Testis (tissue), 3 donors: ENCODE measurements around the gene HAPLN2. TPM values are rescaled to one million over a fixed set of nuclear protein-coding genes. Genes with fewer than 3 reads are reported as not detected.

Source experiments
- DNase-seq: peaks from one replicate; pipeline ENCODE4 v3.0.0-alpha.2; 2019
- H3K27ac ChIP-seq, 2 donors: fragments of 200-600 bp; sonication (generic); one replicate each; pipeline ENCODE4 v1.5.1; 2019
- H3K27me3 ChIP-seq: fragments of 200-600 bp; sonication (generic); one replicate; pipeline ENCODE4 v1.5.1; 2019
- H3K36me3 ChIP-seq: fragments of 200-600 bp; sonication (generic); one replicate; pipeline ENCODE4 v1.5.1; 2017; ENCODE audit warnings: low read depth; ENCODE audit errors: missing control alignments
- H3K4me1 ChIP-seq: fragments of 200-600 bp; sonication (generic); one replicate; pipeline ENCODE4 v1.5.1; 2019
- H3K4me3 ChIP-seq, 2 donors: fragments of 200-600 bp; sonication (generic); one replicate each; pipeline ENCODE4 v1.5.1; 2017 to 2019
- H3K9me3 ChIP-seq: fragments of 200-600 bp; sonication (generic); one replicate; pipeline ENCODE4 v1.5.1; 2017
- POLR2A ChIP-seq: fragments of 450-650 bp; IDR thresholded peaks from one replicate; pipeline ENCODE4 v1.6.1; 2017; ENCODE audit warnings: antibody characterized with exemption, mild to moderate bottlenecking, moderate library complexity
- WGBS, 2 donors: methylation state at CpG; one replicate each; pipeline ENCODE4 v1.1.5; 2018; 5-methylcytosine and 5-hydroxymethylcytosine counted together
- intact Hi-C: fragments of 100-400 bp; cut with DNase I; formaldehyde crosslinking; loops from one replicate; pipeline ENCODE4 v1.15.1; 2023; ENCODE audit warnings: low total_unique reads
- polyA plus RNA-seq: library from polyadenylated mRNA; stranded (reverse); fragments of 350-450 nt; fragmentation: Illumina TruSeq; extraction: RNeasy Lipid Tissue Mini Kit (QIAGEN cat#74804); gene quantifications from one replicate; pipeline ENCODE4 v1.2.3, GENCODE V29; 2014; ENCODE audit warnings: low read depth, low replicate concordance; ENCODE audit not compliant: insufficient read depth
- total RNA-seq, 2 donors: library from RNA; depleted of rRNA; stranded (reverse); fragments of >200 nt; gene quantifications; one replicate each; pipeline ENCODE4 v1.2.3, GENCODE V29; 2016
- TF ChIP-seq, protein P1 (sequence below), 3 experiments: fragments of 450-650 bp in 2 of 3; fragments of 200-600 bp in 1 of 3; sonication (generic) in 1 of 3; IDR thresholded peaks; one replicate each; pipeline ENCODE4 v1.5.1; 2016 to 2019; ENCODE audit warnings: antibody characterized with exemption in 3 of 3, mild to moderate bottlenecking in 2 of 3, moderate library complexity in 1 of 3

Gene HAPLN2
- total and polyA plus RNA-seq, 3 donors from 2014 or later, result 1.5 to 6.0 (median 5.5) TPM

DNA sequence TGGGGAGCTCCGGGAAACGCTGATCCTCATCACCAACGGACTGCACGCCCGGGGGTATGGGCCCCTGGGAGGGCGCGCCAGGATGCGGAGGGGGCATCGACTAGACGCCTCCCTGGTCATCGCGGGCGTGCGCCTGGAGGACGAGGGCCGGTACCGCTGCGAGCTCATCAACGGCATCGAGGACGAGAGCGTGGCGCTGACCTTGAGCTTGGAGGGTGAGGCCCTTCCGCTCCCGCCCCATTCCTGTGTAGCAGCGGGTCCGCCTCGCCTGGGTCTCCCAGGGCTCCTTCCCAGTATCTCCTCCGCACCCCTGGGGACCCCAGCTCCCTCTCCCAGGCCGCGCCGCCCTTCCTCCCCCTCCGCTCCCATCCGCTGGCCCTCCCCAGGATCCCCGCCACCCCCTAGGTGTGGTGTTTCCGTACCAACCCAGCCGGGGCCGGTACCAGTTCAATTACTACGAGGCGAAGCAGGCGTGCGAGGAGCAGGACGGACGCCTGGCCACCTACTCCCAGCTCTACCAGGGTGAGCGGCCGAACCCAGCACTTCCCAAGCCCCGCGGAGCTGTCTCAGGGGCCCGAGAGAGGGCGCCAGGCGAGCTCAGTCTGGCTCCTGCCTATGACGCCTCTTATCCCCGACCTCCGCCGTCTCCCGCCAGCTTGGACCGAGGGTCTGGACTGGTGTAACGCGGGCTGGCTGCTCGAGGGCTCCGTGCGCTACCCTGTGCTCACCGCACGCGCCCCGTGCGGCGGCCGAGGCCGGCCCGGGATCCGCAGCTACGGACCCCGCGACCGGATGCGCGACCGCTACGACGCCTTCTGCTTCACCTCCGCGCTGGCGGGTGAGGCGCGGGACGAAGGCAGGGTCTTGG, 5.0 kb downstream of the HAPLN2 start:
- no peaks in the 10 kb centered on the region for H3K36me3 ChIP-seq
- intact Hi-C loops, result no loop called here
- H3K9me3 ChIP-seq, result no peaks in the 10 kb centered on the region
- H3K27ac ChIP-seq, result peak overlapping the region in 1 of 2 donors; percentile 41
- H3K4me3 ChIP-seq, result peak overlapping the region; percentile 47 to 62
- WGBS, 2 donors, result 0 to 1% methylated on average over 30 to 51 of the region's 87 CpGs
- peaks cover 18% of the 10 kb centered on the region for H3K4me1 ChIP-seq
- TF ChIP-seq, protein P1, sequence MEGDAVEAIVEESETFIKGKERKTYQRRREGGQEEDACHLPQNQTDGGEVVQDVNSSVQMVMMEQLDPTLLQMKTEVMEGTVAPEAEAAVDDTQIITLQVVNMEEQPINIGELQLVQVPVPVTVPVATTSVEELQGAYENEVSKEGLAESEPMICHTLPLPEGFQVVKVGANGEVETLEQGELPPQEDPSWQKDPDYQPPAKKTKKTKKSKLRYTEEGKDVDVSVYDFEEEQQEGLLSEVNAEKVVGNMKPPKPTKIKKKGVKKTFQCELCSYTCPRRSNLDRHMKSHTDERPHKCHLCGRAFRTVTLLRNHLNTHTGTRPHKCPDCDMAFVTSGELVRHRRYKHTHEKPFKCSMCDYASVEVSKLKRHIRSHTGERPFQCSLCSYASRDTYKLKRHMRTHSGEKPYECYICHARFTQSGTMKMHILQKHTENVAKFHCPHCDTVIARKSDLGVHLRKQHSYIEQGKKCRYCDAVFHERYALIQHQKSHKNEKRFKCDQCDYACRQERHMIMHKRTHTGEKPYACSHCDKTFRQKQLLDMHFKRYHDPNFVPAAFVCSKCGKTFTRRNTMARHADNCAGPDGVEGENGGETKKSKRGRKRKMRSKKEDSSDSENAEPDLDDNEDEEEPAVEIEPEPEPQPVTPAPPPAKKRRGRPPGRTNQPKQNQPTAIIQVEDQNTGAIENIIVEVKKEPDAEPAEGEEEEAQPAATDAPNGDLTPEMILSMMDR (IDR thresholded peaks at IDR 0.05), result peak in 1 of 3 experiments; percentile 33
- TF ChIP-seq POLR2A, result no peak
- no peaks in the 10 kb centered on the region for H3K27me3 ChIP-seq
- DNase-seq, result peak; percentile 73

DNA sequence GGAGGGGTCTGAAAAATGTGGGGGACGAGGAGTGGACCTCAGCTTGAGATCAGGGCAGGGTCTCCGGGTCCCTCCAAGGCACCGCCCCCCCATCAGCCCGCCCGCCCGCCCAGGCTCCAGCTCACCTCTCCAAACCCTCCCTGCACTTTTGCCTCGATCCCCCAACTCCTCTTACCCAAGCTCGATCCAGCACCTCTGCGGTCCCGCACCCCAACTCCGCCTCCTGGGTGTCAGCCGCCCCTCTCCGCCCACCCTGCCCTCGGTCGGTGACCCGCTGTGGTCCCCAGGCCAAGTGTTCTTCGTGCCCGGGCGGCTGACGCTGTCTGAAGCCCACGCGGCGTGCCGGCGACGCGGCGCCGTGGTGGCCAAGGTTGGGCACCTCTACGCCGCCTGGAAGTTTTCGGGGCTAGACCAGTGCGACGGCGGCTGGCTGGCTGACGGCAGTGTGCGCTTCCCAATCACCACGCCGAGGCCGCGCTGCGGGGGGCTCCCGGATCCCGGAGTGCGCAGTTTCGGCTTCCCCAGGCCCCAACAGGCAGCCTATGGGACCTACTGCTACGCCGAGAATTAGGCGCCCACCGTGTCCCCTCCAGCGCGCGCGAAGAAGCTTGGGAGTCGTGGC, 5.7 kb downstream of the HAPLN2 start:
- Histone ChIP-seq H3K9me3 (no peaks in the 10 kb centered on the region), H3K4me3 (peak overlapping the region; percentile 47 to 62), H3K4me1 (peaks cover 18% of the 10 kb centered on the region), H3K36me3 (no peaks in the 10 kb centered on the region), H3K27me3 (no peaks in the 10 kb centered on the region), H3K27ac (peak overlapping the region in 1 of 2 donors; percentile 41)
- DNase-seq, result no peak
- 2 to 20% methylated on average over 2 to 51 of the region's 55 CpGs for WGBS, 2 donors
- intact Hi-C loops, result no loop called here
- no peak for TF ChIP-seq POLR2A
- TF ChIP-seq, protein P1 (IDR thresholded peaks at IDR 0.05), result no peak

DNA sequence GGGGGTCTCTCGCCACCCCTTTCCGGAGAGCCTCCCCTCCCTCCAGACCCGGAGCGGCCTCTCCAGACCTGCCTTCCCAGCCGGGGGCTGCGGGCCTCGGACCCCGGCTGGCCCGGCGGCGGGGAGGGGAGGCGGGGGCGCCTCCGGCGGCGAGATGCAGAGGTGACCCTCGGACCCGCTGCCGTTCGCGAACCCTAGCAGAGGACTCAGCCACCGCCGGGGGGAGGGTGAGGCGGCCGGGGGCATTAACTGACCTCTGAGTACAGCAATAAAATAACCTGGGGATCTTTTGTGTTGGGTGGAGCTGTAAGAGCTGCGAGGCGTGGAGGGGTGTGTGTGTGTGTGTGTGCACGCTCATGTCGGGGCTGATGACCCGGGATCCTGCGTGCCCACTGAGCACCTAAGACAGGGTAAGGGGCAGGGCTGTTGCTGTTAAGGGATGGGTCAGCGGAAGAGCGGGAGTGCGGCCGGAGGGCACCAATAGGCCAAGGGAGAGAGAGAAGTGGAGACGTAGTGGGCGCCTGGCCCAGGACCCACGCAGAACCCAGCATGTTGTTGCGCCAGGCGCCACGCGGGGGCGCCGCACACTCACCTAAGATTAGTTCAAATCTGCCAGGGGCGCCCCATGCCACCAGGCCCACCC, 6.3 kb downstream of the HAPLN2 start:
- 2% methylated on average over 23 to 45 of the region's 45 CpGs for WGBS, 2 donors
- no peaks in the 10 kb centered on the region for H3K36me3 ChIP-seq
- H3K4me1 ChIP-seq, result peaks cover 18% of the 10 kb centered on the region
- H3K9me3 ChIP-seq, result no peaks in the 10 kb centered on the region
- intact Hi-C loops, result no loop called here
- H3K27me3 ChIP-seq, result no peaks in the 10 kb centered on the region
- peak overlapping the region in 1 of 2 donors; percentile 24 for H3K27ac ChIP-seq
- no peak for TF ChIP-seq POLR2A
- TF ChIP-seq, protein P1 (IDR thresholded peaks at IDR 0.05), result peak; percentile 73 to 83 (median 78)
- peak; percentile 75 for DNase-seq
- H3K4me3 ChIP-seq, result peak overlapping the region; percentile 47 to 62

DNA sequence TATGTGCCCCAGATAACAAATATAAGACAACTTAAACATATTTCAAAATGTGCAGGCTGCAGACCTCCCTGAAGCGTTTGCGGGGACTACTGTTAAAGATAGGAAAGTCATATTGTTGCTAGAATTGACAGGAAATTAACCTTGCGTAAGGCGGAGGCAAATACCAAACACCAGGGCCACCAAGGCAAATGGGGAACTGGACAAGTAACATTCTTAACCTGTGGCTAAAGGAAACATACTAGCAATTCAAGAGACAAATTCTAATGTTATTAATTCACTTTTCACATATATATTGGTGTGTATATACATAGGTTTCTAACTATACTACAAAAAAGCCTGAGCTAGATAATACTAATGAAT, 6.8 kb downstream of the HAPLN2 start:
- Histone ChIP-seq H3K27me3 (no peaks in the 10 kb centered on the region), H3K4me3 (no peak overlapping the region), H3K4me1 (peaks cover 18% of the 10 kb centered on the region), H3K27ac (no peak overlapping the region), H3K9me3 (no peaks in the 10 kb centered on the region), H3K36me3 (no peaks in the 10 kb centered on the region)
- TF ChIP-seq, protein P1 (IDR thresholded peaks at IDR 0.05), result no peak
- TF ChIP-seq POLR2A, result no peak
- DNase-seq, result no peak
- intact Hi-C loops, result no loop called here
- WGBS, 2 donors, result 34 to 37% methylated on average over 4 of the region's 4 CpGs
